Measurements from ENCODE around the gene LYRM2. TPM values are rescaled to one million over a fixed set of nuclear protein-coding genes. Genes with fewer than 3 reads are reported as not detected.

The LYRM2 gene
- total RNA-seq, 1 donor from 2014 or later: 34.4 TPM

DNA sequence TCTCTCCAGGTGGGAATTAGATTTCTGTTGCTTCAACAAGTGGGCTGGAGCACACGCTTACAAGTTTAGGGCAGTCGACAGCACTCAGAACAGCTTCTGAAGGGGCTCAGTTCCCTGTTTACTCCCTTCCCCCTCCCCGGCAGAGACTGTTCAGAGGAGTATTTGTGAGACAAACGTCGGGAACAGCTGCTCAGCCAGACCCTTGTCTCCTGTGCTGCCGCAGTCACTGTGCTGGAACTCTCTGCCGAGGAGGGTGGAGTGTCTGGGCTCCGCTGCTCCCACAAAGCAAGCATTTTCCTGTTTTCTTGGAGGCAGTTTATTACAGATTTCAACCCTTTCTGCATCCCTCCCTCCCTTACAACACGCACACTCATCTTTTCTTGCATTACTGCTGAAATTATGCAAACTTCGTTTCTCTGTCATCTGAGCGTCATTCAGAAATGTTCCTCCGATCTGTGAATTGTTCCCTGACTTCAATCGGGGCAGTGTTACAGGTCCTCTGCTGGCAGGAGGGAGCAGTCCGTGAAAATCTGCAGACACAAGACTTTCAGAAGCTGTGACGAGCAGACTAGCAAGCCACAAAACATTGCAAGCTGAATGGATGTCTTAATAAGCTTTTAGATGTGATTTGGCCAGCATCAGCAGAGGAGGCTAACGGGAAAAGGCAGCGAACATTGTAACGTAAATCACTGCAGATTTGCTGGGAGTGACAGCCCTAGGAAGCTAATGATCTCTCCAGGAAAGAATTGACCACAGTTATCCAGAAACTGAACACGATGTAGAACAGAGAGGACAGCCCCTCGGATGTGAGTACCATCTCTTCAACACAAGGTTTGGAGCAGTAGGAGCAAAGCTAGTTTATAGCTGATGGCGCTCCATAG is 76.2 kb downstream of the LYRM2 start:
- TF ChIP-seq, protein P1, sequence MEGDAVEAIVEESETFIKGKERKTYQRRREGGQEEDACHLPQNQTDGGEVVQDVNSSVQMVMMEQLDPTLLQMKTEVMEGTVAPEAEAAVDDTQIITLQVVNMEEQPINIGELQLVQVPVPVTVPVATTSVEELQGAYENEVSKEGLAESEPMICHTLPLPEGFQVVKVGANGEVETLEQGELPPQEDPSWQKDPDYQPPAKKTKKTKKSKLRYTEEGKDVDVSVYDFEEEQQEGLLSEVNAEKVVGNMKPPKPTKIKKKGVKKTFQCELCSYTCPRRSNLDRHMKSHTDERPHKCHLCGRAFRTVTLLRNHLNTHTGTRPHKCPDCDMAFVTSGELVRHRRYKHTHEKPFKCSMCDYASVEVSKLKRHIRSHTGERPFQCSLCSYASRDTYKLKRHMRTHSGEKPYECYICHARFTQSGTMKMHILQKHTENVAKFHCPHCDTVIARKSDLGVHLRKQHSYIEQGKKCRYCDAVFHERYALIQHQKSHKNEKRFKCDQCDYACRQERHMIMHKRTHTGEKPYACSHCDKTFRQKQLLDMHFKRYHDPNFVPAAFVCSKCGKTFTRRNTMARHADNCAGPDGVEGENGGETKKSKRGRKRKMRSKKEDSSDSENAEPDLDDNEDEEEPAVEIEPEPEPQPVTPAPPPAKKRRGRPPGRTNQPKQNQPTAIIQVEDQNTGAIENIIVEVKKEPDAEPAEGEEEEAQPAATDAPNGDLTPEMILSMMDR (IDR thresholded peaks at IDR 0.05): no peak
- Mint-ChIP-seq H3K4me1 (ENCODE audit: unreplicated experiment) (peaks cover 5% of the 10 kb centered on the region), H3K9me3 (ENCODE audit: unreplicated experiment) (no peaks in the 10 kb centered on the region), H3K27me3 (ENCODE audit: unreplicated experiment) (peaks cover 8% of the 10 kb centered on the region), H3K4me3 (ENCODE audit: unreplicated experiment) (no peak overlapping the region), H3K36me3 (ENCODE audit: unreplicated experiment) (no peaks in the 10 kb centered on the region), H3K27ac (ENCODE audit: unreplicated experiment) (no peak overlapping the region)
- DNase-seq (ENCODE audit: extremely low spot score, unreplicated experiment): no peak

GRCh38 chr6:89559487-89559886 is 79.1 kb downstream of the LYRM2 start:
- no peak overlapping the region for H3K4me3 Mint-ChIP-seq (ENCODE audit: unreplicated experiment)
- peaks cover 12% of the 10 kb centered on the region for H3K27me3 Mint-ChIP-seq (ENCODE audit: unreplicated experiment)
- no peaks in the 10 kb centered on the region for H3K4me1 Mint-ChIP-seq (ENCODE audit: unreplicated experiment)
- peak; percentile 23 for DNase-seq (ENCODE audit: extremely low spot score, unreplicated experiment)
- TF ChIP-seq, protein P1 (IDR thresholded peaks at IDR 0.05): no peak
- H3K27ac Mint-ChIP-seq (ENCODE audit: unreplicated experiment): no peak overlapping the region
- H3K36me3 Mint-ChIP-seq (ENCODE audit: unreplicated experiment): no peaks in the 10 kb centered on the region
- H3K9me3 Mint-ChIP-seq (ENCODE audit: unreplicated experiment): no peaks in the 10 kb centered on the region

- Mint-ChIP-seq H3K27me3 (ENCODE audit: unreplicated experiment) (peaks cover 4% of the 10 kb centered on the region), H3K36me3 (ENCODE audit: unreplicated experiment) (no peaks in the 10 kb centered on the region), H3K4me1 (ENCODE audit: unreplicated experiment) (no peaks in the 10 kb centered on the region), H3K27ac (ENCODE audit: unreplicated experiment) (no peak overlapping the region), H3K4me3 (ENCODE audit: unreplicated experiment) (no peak overlapping the region), H3K9me3 (ENCODE audit: unreplicated experiment) (no peaks in the 10 kb centered on the region)
- TF ChIP-seq, protein P1 (IDR thresholded peaks at IDR 0.05): no peak
- no peak for DNase-seq (ENCODE audit: extremely low spot score, unreplicated experiment)
Measured at GRCh38 chr6:89555806-89556205, 82.7 kb downstream of the LYRM2 start.

DNA sequence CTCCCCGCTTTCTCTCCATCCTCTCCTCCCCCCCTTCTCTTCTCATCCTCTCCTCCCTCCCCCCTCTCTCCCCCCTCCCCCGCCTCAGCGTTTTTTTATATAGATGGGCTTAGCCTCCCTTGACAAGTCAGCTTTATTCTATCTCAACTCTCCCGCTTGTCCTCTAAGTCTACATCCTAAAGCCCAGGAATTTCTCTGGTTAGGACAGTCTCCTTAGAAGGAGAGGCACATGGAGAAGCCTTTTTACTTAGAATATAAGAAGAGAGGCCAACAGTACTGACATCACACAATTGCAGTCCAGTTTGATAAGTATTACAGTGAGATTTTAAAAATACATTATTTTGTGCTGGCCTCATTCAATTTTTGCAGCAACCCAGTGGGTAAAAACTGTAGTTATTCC is 83.5 kb downstream of the LYRM2 start:
- no peak overlapping the region for H3K4me3 Mint-ChIP-seq (ENCODE audit: unreplicated experiment)

GRCh38 chr6:89554106-89554505 is 84.4 kb downstream of the LYRM2 start:
- Mint-ChIP-seq H3K27me3 (ENCODE audit: unreplicated experiment) (peaks cover 4% of the 10 kb centered on the region), H3K4me3 (ENCODE audit: unreplicated experiment) (no peak overlapping the region)
- TF ChIP-seq, protein P1 (IDR thresholded peaks at IDR 0.05): no peak

More for the DNA sequence above, 83.5 kb downstream of the LYRM2 start:
- DNase-seq (ENCODE audit: extremely low spot score, unreplicated experiment): no peak
- no peaks in the 10 kb centered on the region for H3K36me3 Mint-ChIP-seq (ENCODE audit: unreplicated experiment)
- TF ChIP-seq, protein P1 (IDR thresholded peaks at IDR 0.05): no peak
- no peaks in the 10 kb centered on the region for H3K9me3 Mint-ChIP-seq (ENCODE audit: unreplicated experiment)
- H3K27me3 Mint-ChIP-seq (ENCODE audit: unreplicated experiment): peaks cover 4% of the 10 kb centered on the region
- no peak overlapping the region for H3K27ac Mint-ChIP-seq (ENCODE audit: unreplicated experiment)
- no peaks in the 10 kb centered on the region for H3K4me1 Mint-ChIP-seq (ENCODE audit: unreplicated experiment)

More at GRCh38 chr6:89554106-89554505, 84.4 kb downstream of the LYRM2 start:
- DNase-seq (ENCODE audit: extremely low spot score, unreplicated experiment): no peak
- Mint-ChIP-seq H3K9me3 (ENCODE audit: unreplicated experiment) (no peaks in the 10 kb centered on the region), H3K4me1 (ENCODE audit: unreplicated experiment) (no peaks in the 10 kb centered on the region), H3K27ac (ENCODE audit: unreplicated experiment) (no peak overlapping the region), H3K36me3 (ENCODE audit: unreplicated experiment) (no peaks in the 10 kb centered on the region)

All from osteocyte (in vitro differentiated cells).